H1 (cell line): ENCODE measurements around the gene TCF25. TPM values are rescaled to one million over a fixed set of nuclear protein-coding genes. Genes with fewer than 3 reads are reported as not detected.

Experiments used
- CTCF ChIA-PET: fragments of 300-600 bp; sonication (Branson Sonifier 250); formaldehyde crosslinking; loops from one replicate; lab custom pipeline; 2021; ENCODE audit not compliant: partially characterized antibody; lab: Charles Lee
- POLR2A ChIA-PET: fragments of 300-600 bp; sonication (Branson Sonifier 250); formaldehyde crosslinking; loops from one replicate; lab custom pipeline; 2021; ENCODE audit warnings: inconsistent platforms; ENCODE audit not compliant: partially characterized antibody; lab: Charles Lee
- DNase-seq, 2 experiments: peaks; one replicate each; pipeline versions ENCODE4 v3.0.0 to v3.0.0-alpha.2; 2010 to 2022; ENCODE audit warnings: low spot score in 2 of 2, low read depth in 1 of 2, mixed read lengths in 1 of 2
- FAIRE-seq: peaks from 2 replicates; lab custom pipeline; 2011; peaks lifted over from hg19 to GRCh38; lab: Jason Lieb, UNC
- H2AFZ ChIP-seq: 2 replicates; pipeline ENCODE4 v1.8.1; 2012; ENCODE audit warnings: low read length, inconsistent platforms
- H2AK5ac ChIP-seq: 2 replicates; pipeline ENCODE4 v1.6.1; 2013; ENCODE audit warnings: low read depth, low read length
- H2BK120ac ChIP-seq: replicated peaks from 2 replicates; pipeline ENCODE3; 2013; ENCODE audit warnings: low read depth, low read length, inconsistent platforms
- H2BK12ac ChIP-seq: 2 replicates; pipeline ENCODE4 v1.6.1; 2013; ENCODE audit warnings: low read depth, low read length
- H2BK15ac ChIP-seq: 2 replicates; pipeline ENCODE4 v1.6.1; 2013; ENCODE audit warnings: low read length
- H2BK20ac ChIP-seq: 2 replicates; pipeline ENCODE4 v1.6.1; 2013; ENCODE audit warnings: low read length
- H2BK5ac ChIP-seq: 2 replicates; pipeline ENCODE4 v1.6.1; 2013; ENCODE audit warnings: low read depth, low read length
- H3K14ac ChIP-seq: 2 replicates; pipeline ENCODE4 v1.6.1; 2013; ENCODE audit warnings: inconsistent platforms; ENCODE audit not compliant: insufficient read length
- H3K18ac ChIP-seq: 2 replicates; pipeline ENCODE4 v1.6.1; 2013; ENCODE audit warnings: low read length; ENCODE audit errors: extremely low read depth
- H3K23ac ChIP-seq: 2 replicates; pipeline ENCODE4 v1.6.1; 2013; ENCODE audit warnings: inconsistent platforms; ENCODE audit not compliant: insufficient read length
- H3K23me2 ChIP-seq: 2 replicates; pipeline ENCODE4 v1.6.1; 2013; ENCODE audit warnings: low read depth, low read length
- H3K27ac ChIP-seq: 2 replicates; pipeline ENCODE4 v1.6.1; 2011; ENCODE audit warnings: low read depth, low read length, inconsistent platforms
- H3K27me3 ChIP-seq, 4 experiments: replicated peaks in 1 of 4; 1 replicate in 1 of 4; 2 replicates in 3 of 4; pipeline versions ENCODE4 v1.6.1 to v1.8.1; 2011 to 2013; ENCODE audit warnings: low read length in 3 of 4, mild to moderate bottlenecking in 3 of 4, inconsistent platforms in 2 of 4, mixed read lengths in 2 of 4, moderate library complexity in 1 of 4; ENCODE audit not compliant: control insufficient read depth in 3 of 4, insufficient read depth in 3 of 4; ENCODE audit errors: extremely low read depth in 1 of 4
- H3K36me3 ChIP-seq, 4 experiments: 2 replicates each; pipeline versions ENCODE4 v1.6.1 to v1.8.1; 2011 to 2013; ENCODE audit warnings: mild to moderate bottlenecking in 4 of 4, low read length in 3 of 4, moderate library complexity in 2 of 4, control low read depth in 1 of 4, inconsistent platforms in 1 of 4; ENCODE audit not compliant: insufficient read depth in 4 of 4, control insufficient read depth in 2 of 4
- H3K4ac ChIP-seq: replicated peaks from 2 replicates; pipeline ENCODE3; 2013; ENCODE audit warnings: low read length, low read depth, mixed read lengths, inconsistent platforms; ENCODE audit not compliant: insufficient read length
- H3K4me1 ChIP-seq, 4 experiments: replicated peaks in 1 of 4; 1 replicate in 1 of 4; 2 replicates in 3 of 4; pipeline versions ENCODE4 v1.6.1 to v1.8.1; 2011 to 2013; ENCODE audit warnings: low read length in 3 of 4, inconsistent platforms in 2 of 4, mixed read lengths in 1 of 4; ENCODE audit not compliant: insufficient read depth in 4 of 4, control insufficient read depth in 3 of 4
- H3K4me2 ChIP-seq, 2 experiments: 2 replicates each; pipeline versions ENCODE4 v1.6.1 to v1.8.1; 2011 to 2013; ENCODE audit warnings: low read depth in 2 of 2, low read length in 2 of 2, control low read depth in 1 of 2, inconsistent platforms in 1 of 2, mild to moderate bottlenecking in 1 of 2; ENCODE audit not compliant: insufficient read depth in 1 of 2
- H3K4me3 ChIP-seq, 4 experiments: fragments of 200-600, 300-600 bp in 1 of 4; sonication (generic), shearing (Covaris generic), sonication (Bioruptor Twin) in 1 of 4; 2 replicates each; pipeline versions ENCODE4 v1.5.1 to v1.8.1; 2011 to 2016; ENCODE audit warnings: low read length in 4 of 4, low read depth in 3 of 4, control low read depth in 2 of 4, inconsistent platforms in 2 of 4, mild to moderate bottlenecking in 2 of 4, mixed read lengths in 1 of 4, moderate library complexity in 1 of 4; ENCODE audit not compliant: insufficient read depth in 2 of 4; ENCODE audit errors: extremely low read depth in 1 of 4
- H3K56ac ChIP-seq: replicated peaks from 2 replicates; pipeline ENCODE3; 2013; ENCODE audit warnings: low read depth, mild to moderate bottlenecking, mixed read lengths, low read length, inconsistent platforms; ENCODE audit not compliant: insufficient read length
- H3K79me1 ChIP-seq: 2 replicates; pipeline ENCODE4 v1.6.1; 2013; ENCODE audit warnings: low read depth, low read length, control low read depth
- H3K79me2 ChIP-seq, 2 experiments: 2 replicates each; pipeline versions ENCODE4 v1.6.1 to v1.8.1; 2012 to 2013; ENCODE audit warnings: low read length in 2 of 2, mild to moderate bottlenecking in 2 of 2, inconsistent platforms in 1 of 2; ENCODE audit not compliant: insufficient read depth in 2 of 2, control insufficient read depth in 1 of 2
- H3K9ac ChIP-seq, 4 experiments: replicated peaks in 1 of 4; 1 replicate in 1 of 4; 2 replicates in 3 of 4; pipeline versions ENCODE4 v1.6.1 to v1.8.1; 2011 to 2013; ENCODE audit warnings: low read depth in 3 of 4, low read length in 3 of 4, control low read depth in 2 of 4, mild to moderate bottlenecking in 2 of 4, moderate library complexity in 2 of 4, inconsistent platforms in 1 of 4; ENCODE audit errors: extremely low read depth in 1 of 4
- H3K9me3 ChIP-seq, 2 experiments: 2 replicates each; pipeline versions ENCODE4 v1.6.1 to v1.8.1; 2012 to 2013; ENCODE audit warnings: mild to moderate bottlenecking in 2 of 2, moderate library complexity in 2 of 2, control low read depth in 1 of 2, inconsistent platforms in 1 of 2, low read depth in 1 of 2, low read length in 1 of 2, mixed read lengths in 1 of 2; ENCODE audit not compliant: insufficient read depth in 2 of 2
- H4K20me1 ChIP-seq, 2 experiments: replicated peaks in 1 of 2; 2 replicates each; pipeline versions ENCODE3 to v1.8.1; 2011 to 2013; ENCODE audit warnings: inconsistent platforms in 2 of 2, low read length in 2 of 2, mild to moderate bottlenecking in 1 of 2; ENCODE audit not compliant: insufficient read depth in 2 of 2, control insufficient read depth in 1 of 2
- H4K5ac ChIP-seq: 2 replicates; pipeline ENCODE4 v1.6.1; 2013; ENCODE audit warnings: low read length, low read depth, mixed read lengths, inconsistent platforms; ENCODE audit not compliant: insufficient read length
- H4K8ac ChIP-seq: 2 replicates; pipeline ENCODE4 v1.8.0; 2013; ENCODE audit warnings: mild to moderate bottlenecking, moderate library complexity, low read length, inconsistent platforms; ENCODE audit not compliant: insufficient read depth; ENCODE audit errors: extremely low read depth
- H4K91ac ChIP-seq: replicated peaks from 2 replicates; pipeline ENCODE3; 2013; ENCODE audit warnings: low read length, mixed read lengths, inconsistent platforms; ENCODE audit not compliant: insufficient read length
- CREB1 ChIP-seq: IDR thresholded peaks from 2 replicates; pipeline ENCODE4 v1.6.1; 2012; ENCODE audit warnings: inconsistent platforms
- JUND ChIP-seq: IDR thresholded peaks from 2 replicates; pipeline ENCODE4 v1.6.1; 2011; ENCODE audit warnings: mild to moderate bottlenecking, improper control_type of control experiment, low read length
- KDM1A ChIP-seq: fragments of 200-600, 300-600 bp; sonication (generic); IDR thresholded peaks from 2 replicates; pipeline ENCODE4 v1.7.1; 2016; ENCODE audit warnings: mild to moderate bottlenecking, low read length, borderline replicate concordance
- MAX ChIP-seq: IDR thresholded peaks from 2 replicates; pipeline ENCODE4 v1.6.1; 2012; ENCODE audit warnings: inconsistent platforms
- POLR2A ChIP-seq, 2 experiments: IDR thresholded peaks; 1 replicate in 1 of 2; 2 replicates in 1 of 2; pipeline ENCODE4 v1.6.1; 2011; ENCODE audit warnings: low read depth in 2 of 2, low read length in 2 of 2, mild to moderate bottlenecking in 2 of 2; ENCODE audit errors: control extremely low read depth in 1 of 2
- POLR2AphosphoS5 ChIP-seq: IDR thresholded peaks from 2 replicates; pipeline ENCODE4 v1.6.1; 2011; ENCODE audit warnings: low read depth, low read length
- POU5F1 ChIP-seq: IDR thresholded peaks from 2 replicates; pipeline ENCODE4 v1.6.1; 2011; ENCODE audit warnings: low read depth, mild to moderate bottlenecking, low read length, moderate library complexity
- SIN3A ChIP-seq, 2 experiments: IDR thresholded peaks in 1 of 2; conservative IDR thresholded peaks in 1 of 2; 2 replicates each; pipeline ENCODE4 v1.6.1; 2011 to 2012; ENCODE audit warnings: low read length in 2 of 2, improper control_type of control experiment in 1 of 2, low read depth in 1 of 2, mild to moderate bottlenecking in 1 of 2
- SIRT6 ChIP-seq: IDR thresholded peaks from one replicate; pipeline ENCODE4 v1.7.1; 2012; ENCODE audit warnings: low read length, inconsistent platforms
- TBP ChIP-seq: IDR thresholded peaks from 2 replicates; pipeline ENCODE4 v1.6.1; 2011; ENCODE audit warnings: low read depth, low read length, improper control_type of control experiment
- USF2 ChIP-seq: IDR thresholded peaks from 2 replicates; pipeline ENCODE4 v1.6.1; 2011; ENCODE audit warnings: low read length, improper control_type of control experiment
- ZNF274 ChIP-seq: IDR thresholded peaks from 2 replicates; pipeline ENCODE4 v1.7.0; 2012; ENCODE audit warnings: low read length, borderline replicate concordance; ENCODE audit errors: extremely low read depth
- WGBS, 2 experiments: shearing (Covaris generic) in 1 of 2; methylation state at CpG; one replicate each; pipeline versions ENCODE4 v1.1.6 to v1.1.7; 2013 to 2015; ENCODE audit warnings: low lambda C conversion rate in 2 of 2, mixed read lengths in 2 of 2, inconsistent platforms in 1 of 2, low coverage in 1 of 2, missing lambda C conversion rate in 1 of 2; ENCODE audit not compliant: insufficient replicate concordance in 2 of 2, insufficient coverage in 1 of 2, insufficient read length in 1 of 2; ENCODE audit errors: extremely low coverage in 1 of 2, missing lambda C conversion rate in 1 of 2; 5-methylcytosine and 5-hydroxymethylcytosine counted together
- polyA plus RNA-seq, 7 experiments: library from polyadenylated mRNA; depleted of rRNA in 3 of 7; stranded (reverse) in 5 of 7; unstranded in 2 of 7; fragments of >200 nt in 5 of 7; fragments of 200-250 nt in 2 of 7; gene quantifications; 1 replicate in 5 of 7; 2 replicates in 1 of 7; 4 replicates in 1 of 7; pipeline versions ENCODE4 v1.2.1 to v1.2.3, GENCODE V29; 2011 to 2013; ENCODE audit warnings: missing spikeins in 2 of 7, mixed read lengths in 2 of 7
- total RNA-seq: library from RNA; stranded (reverse); fragmentation: NEBNext Ultra II Directional; extraction: Animal tissue kit (Norgen Biotek cat#: 25700); gene quantifications from 2 replicates; pipeline ENCODE4 v1.2.1, GENCODE V29; 2021

The TCF25 gene
- total and polyA plus RNA-seq, 2 of the 8 experiments (the other 6 are each of a cell fraction or from before 2014, with no cell fraction given), result 78.1 to 102 TPM

- 0 out of 2 replicates have a peak overlapping the region, but pooled peaks have one; percentile 7 for H4K8ac ChIP-seq
- H3K4me2 ChIP-seq, result no peak overlapping the region; a peak in 1 of 4 replicates
- no peak for FAIRE-seq
- no peak overlapping the region for H3K9ac ChIP-seq
- no peak overlapping the region for H2AFZ ChIP-seq
- H3K14ac ChIP-seq, result no peak overlapping the region
- no peak overlapping the region for H2BK20ac ChIP-seq
- WGBS, 2 experiments, result 31% methylated on average over 28 of the region's 28 CpGs; no CpG with 5 or more reads in 1 of the 2 experiments
- no peak overlapping the region for H3K56ac ChIP-seq
- no peak overlapping the region for H2BK120ac ChIP-seq
- H3K4ac ChIP-seq, result no peak overlapping the region
- no peaks in the 10 kb centered on the region for H3K79me1 ChIP-seq
- H3K79me2 ChIP-seq, result no peaks in the 10 kb centered on the region
- no peaks in the 10 kb centered on the region for H3K27me3 ChIP-seq
- H3K4me3 ChIP-seq, result no peak overlapping the region
- H4K91ac ChIP-seq, result no peak overlapping the region
- no peaks in the 10 kb centered on the region for H3K9me3 ChIP-seq
- no peak overlapping the region for H4K5ac ChIP-seq
- H4K20me1 ChIP-seq, result peaks cover 0 to 3% of the 10 kb centered on the region in 2 experiments
- peaks cover 0 to 2% (median 0%) of the 10 kb centered on the region in 4 experiments; a peak in 2 of 7 replicates for H3K4me1 ChIP-seq
- H3K18ac ChIP-seq, result no peak overlapping the region
- H2BK15ac ChIP-seq, result no peak overlapping the region
- H3K36me3 ChIP-seq, result no peaks in the 10 kb centered on the region; a peak in 1 of 8 replicates
- no peak overlapping the region for H2BK5ac ChIP-seq
- CTCF ChIA-PET, result interaction anchor here (0.6 to 3.6 kb wide), 38 partner anchors 9 to 362 kb away, joined by 3 to 44 read pairs (median 6); partner anchors contain the start of genes FANCA, SPIRE2 and TCF25
- DNase-seq, result peak; percentile 65 to 97
- no peaks in the 10 kb centered on the region for H3K23me2 ChIP-seq
- no peak overlapping the region for H2AK5ac ChIP-seq
- POLR2A ChIA-PET, result interaction anchor here (0.6 to 1.9 kb wide), 13 partner anchors 10 to 301 kb away, joined by 3 to 10 read pairs (median 3); partner anchors contain the start of genes FANCA, SPIRE2 and TCF25
- H3K27ac ChIP-seq, result no peak overlapping the region
- H2BK12ac ChIP-seq, result no peak overlapping the region
- no peak overlapping the region for H3K23ac ChIP-seq
- peak; percentile 65; the same call in 1 of the 2 replicates for TF ChIP-seq POLR2AphosphoS5
- no peak for TF ChIP-seq KDM1A
- 0 out of 2 replicates have a peak, but pooled peaks have one; percentile 6 for TF ChIP-seq USF2
- 0 out of 2 replicates have a peak, but pooled peaks have one; percentile 53 for TF ChIP-seq MAX
- TF ChIP-seq JUND, result 0 out of 2 replicates have a peak, but pooled peaks have one; percentile 39
- no peak for TF ChIP-seq TBP
- TF ChIP-seq SIN3A (conservative IDR thresholded peaks at IDR 0.05 in 1 of 2, IDR thresholded peaks at IDR 0.05 in 1 of 2; ENCODE audit: low read depth in 1 of 2, low read length in 2 of 2), result peak in 1 of 2 experiments; percentile 74; a peak in 1 of 4 replicates
- TF ChIP-seq POLR2A (IDR thresholded peaks at IDR 0.05; ENCODE audit: control extremely low read depth in 1 of 2, low read depth in 2 of 2, low read length in 2 of 2), result no peak
- TF ChIP-seq POU5F1, result no peak
- no peak for TF ChIP-seq SIRT6
- peak; percentile 47; the same call in 1 of the 2 replicates for TF ChIP-seq CREB1
- TF ChIP-seq ZNF274, result no peak
Measured at GRCh38 chr16:89860747-89861304, 12.6 kb upstream of the TCF25 start.
